ENCODE results near the gene ACOT8.

The ACOT8 gene

GRCh38 chr20:45898285-45898684 is 41.1 kb upstream of the ACOT8 start:
- DNase-seq (ENCODE audit: low read depth): no peak
- no peak overlapping the region for H3K4me3 ChIP-seq (ENCODE audit: low read depth, low read length)
- TF ChIP-seq CTCF (IDR thresholded peaks at IDR 0.05; ENCODE audit: low read depth, low read length, missing control alignments): no peak

GRCh38 chr20:45897692-45898091 is 40.5 kb upstream of the ACOT8 start:
- H3K4me3 ChIP-seq (ENCODE audit: low read depth, low read length): no peak overlapping the region
- no peak for TF ChIP-seq CTCF (IDR thresholded peaks at IDR 0.05; ENCODE audit: low read depth, low read length, missing control alignments)
- no peak for DNase-seq (ENCODE audit: low read depth)

- DNase-seq (ENCODE audit: low read depth): no peak
- TF ChIP-seq CTCF (IDR thresholded peaks at IDR 0.05; ENCODE audit: low read depth, low read length, missing control alignments): no peak
- H3K4me3 ChIP-seq (ENCODE audit: low read depth, low read length): no peak overlapping the region
Measured at GRCh38 chr20:45897289-45897688, 40.1 kb upstream of the ACOT8 start.

- H3K4me3 ChIP-seq (ENCODE audit: low read depth, low read length): no peak overlapping the region
- DNase-seq (ENCODE audit: low read depth): no peak
- TF ChIP-seq CTCF (IDR thresholded peaks at IDR 0.05; ENCODE audit: low read depth, low read length, missing control alignments): no peak
Measured at GRCh38 chr20:45896641-45897161, 39.5 kb upstream of the ACOT8 start.

- H3K4me3 ChIP-seq (ENCODE audit: low read depth, low read length): no peak overlapping the region
- DNase-seq (ENCODE audit: low read depth): no peak
- no peak for TF ChIP-seq CTCF (IDR thresholded peaks at IDR 0.05; ENCODE audit: low read depth, low read length, missing control alignments)
Measured at GRCh38 chr20:45894797-45895196, 37.6 kb upstream of the ACOT8 start.

- no peak for TF ChIP-seq CTCF (IDR thresholded peaks at IDR 0.05; ENCODE audit: low read depth, low read length, missing control alignments)
- DNase-seq (ENCODE audit: low read depth): no peak
- H3K4me3 ChIP-seq (ENCODE audit: low read depth, low read length): no peak overlapping the region
Measured at GRCh38 chr20:45893831-45894230, 36.6 kb upstream of the ACOT8 start.

GRCh38 chr20:45892828-45893500 is 35.8 kb upstream of the ACOT8 start:
- no peak for DNase-seq (ENCODE audit: low read depth)
- TF ChIP-seq CTCF (IDR thresholded peaks at IDR 0.05; ENCODE audit: low read depth, low read length, missing control alignments): no peak
- no peak overlapping the region for H3K4me3 ChIP-seq (ENCODE audit: low read depth, low read length)
